ENCODE data around the gene ELOVL3. TPM values are rescaled to one million over a fixed set of nuclear protein-coding genes. Genes with fewer than 3 reads are reported as not detected.

Gene ELOVL3
- total and polyA plus RNA-seq, 2 of the 4 experiments (the other 2 are of a cell fraction): 0.09 to 0.36 TPM

GRCh38 chr10:102274062-102274461 is 48.0 kb downstream of the ELOVL3 start:
- Histone ChIP-seq H3K4me3 (ENCODE audit: insufficient read depth, low read depth, low read length) (no peak overlapping the region), H3K56ac (ENCODE audit: extremely low read depth, insufficient read depth, low read length) (no peak overlapping the region), H2BK120ac (ENCODE audit: low read depth, low read length) (no peak overlapping the region), H3K4me2 (ENCODE audit: low read depth, low read length) (no peak overlapping the region), H3K23ac (ENCODE audit: low read depth, low read length) (no peak overlapping the region), H3K4me1 (ENCODE audit: control insufficient read depth, insufficient read depth, low read length) (peaks cover 5% of the 10 kb centered on the region), H2BK20ac (ENCODE audit: low read depth, low read length) (no peak overlapping the region), H4K20me1 (ENCODE audit: insufficient read depth, low read length) (peaks cover 58% of the 10 kb centered on the region), H3K4ac (ENCODE audit: low read depth, low read length) (no peak overlapping the region), H2BK15ac (ENCODE audit: low read depth, low read length) (no peak overlapping the region), H2AK5ac (ENCODE audit: low read depth, low read length) (no peak overlapping the region), H2AK9ac (replicated peaks; ENCODE audit: low read depth, low read length, poor library complexity) (no peak overlapping the region), H3K79me1 (ENCODE audit: low read depth in 1 of 2, low read length in 2 of 2) (peaks cover 24 to 63% of the 10 kb centered on the region in 2 experiments), H4K91ac (ENCODE audit: insufficient read depth, low read depth, low read length) (no peak overlapping the region), H3K36me3 (ENCODE audit: control insufficient read depth, insufficient read depth, low read length) (peaks cover 3% of the 10 kb centered on the region; the same call in 1 of the 2 replicates), H3K18ac (ENCODE audit: low read depth, low read length) (no peak overlapping the region), H2AFZ (replicated peaks; ENCODE audit: low read length, poor library complexity) (no peak overlapping the region), H4K5ac (ENCODE audit: low read depth, low read length) (no peak overlapping the region), H4K8ac (ENCODE audit: low read depth in 2 of 2, low read length in 2 of 2) (no peak overlapping the region), H2BK5ac (ENCODE audit: low read depth, low read length, poor library complexity, severe bottlenecking) (no peak overlapping the region), H3K27me3 (ENCODE audit: control insufficient read depth, insufficient read depth, low read length) (no peaks in the 10 kb centered on the region), H3K9me3 (ENCODE audit: control insufficient read depth, insufficient read depth, low read length) (no peaks in the 10 kb centered on the region), H3K14ac (replicated peaks; ENCODE audit: low read depth, low read length) (no peak overlapping the region), H3K9me1 (ENCODE audit: insufficient read depth, low read length) (peaks cover 11% of the 10 kb centered on the region), H3K9ac (ENCODE audit: low read depth, low read length) (no peak overlapping the region), H3K27ac (ENCODE audit: insufficient read depth, low read length) (no peak overlapping the region)
- in situ Hi-C loops (cut with MboI; ENCODE audit: low sequenced_read_pairs) (no loop called here), dilution Hi-C loops (cut with HindIII; ENCODE audit: low sequenced_read_pairs, unreplicated experiment) (no loop called here), intact Hi-C loops (cut with micrococcal nuclease) (no loop called here)
- no TSS peak for BruUV-seq (replicated peaks)
- no peak for DNase-seq
- TF ChIP-seq CHD1 (IDR thresholded peaks at IDR 0.05; ENCODE audit: low read depth, low read length): no peak
- TF ChIP-seq BHLHE40 (IDR thresholded peaks at IDR 0.05; ENCODE audit: low read depth, low read length): no peak
- TF ChIP-seq RFX5 (IDR thresholded peaks at IDR 0.05; ENCODE audit: low read depth, low read length): no peak
- no peak for TF ChIP-seq MAFK (IDR thresholded peaks at IDR 0.05; ENCODE audit: low read depth, low read length)
- POLR2A ChIA-PET (ENCODE audit: unreplicated experiment): no interaction called here
- CTCF ChIA-PET: no interaction called here
- no CpG with 5 or more reads among the region's 1 CpG for WGBS, 2 experiments (ENCODE audit: extremely low coverage in 2 of 2, insufficient read length in 1 of 2)
- ATAC-seq (ENCODE audit: low read depth): no peak

Data from IMR-90 (cell line).